AG10803 (cell line): ENCODE measurements around the gene ENAH.

Experiments
- DNase-seq: peaks from one replicate; pipeline ENCODE4 v3.0.0; 2010; ENCODE audit warnings: low read depth
- H3K4me3 ChIP-seq: 2 replicates; pipeline ENCODE4 v1.5.1; 2011; ENCODE audit warnings: mild to moderate bottlenecking, low read length, control low read depth
- CTCF ChIP-seq: conservative IDR thresholded peaks from 2 replicates; pipeline ENCODE4 v1.5.1; 2011; ENCODE audit warnings: mild to moderate bottlenecking, low read length, control low read depth, inconsistent platforms

The ENAH gene

GRCh38 chr1:225525377-225525776, 127.5 kb downstream of the ENAH start:
- TF ChIP-seq CTCF = no peak
- DNase-seq = no peak
- H3K4me3 ChIP-seq = no peak overlapping the region

GRCh38 chr1:225524570-225524969, 128.4 kb downstream of the ENAH start:
- no peak overlapping the region for H3K4me3 ChIP-seq
- DNase-seq = no peak
- no peak for TF ChIP-seq CTCF

GRCh38 chr1:225523263-225523950, 129.5 kb downstream of the ENAH start:
- no peak for DNase-seq
- no peak overlapping the region for H3K4me3 ChIP-seq
- no peak for TF ChIP-seq CTCF

GRCh38 chr1:225522588-225523262, 130.2 kb downstream of the ENAH start:
- TF ChIP-seq CTCF = no peak
- H3K4me3 ChIP-seq = no peak overlapping the region
- no peak for DNase-seq

- DNase-seq = no peak
- no peak for TF ChIP-seq CTCF
- no peak overlapping the region for H3K4me3 ChIP-seq
These were observed 132.2 kb downstream of the ENAH start for GRCh38 chr1:225520587-225521227.

GRCh38 chr1:225519166-225519863, 133.6 kb downstream of the ENAH start:
- DNase-seq = no peak
- no peak for TF ChIP-seq CTCF
- H3K4me3 ChIP-seq = no peak overlapping the region
